ENCODE data around the gene IFIT5.
A peak's percentile ranks its signal among the peaks of the same experiment; 100 is the strongest.
"Not testable (repeated sequence)": the region's sequence is repeated elsewhere in the genome, so short reads cannot be mapped to it uniquely, and the experiment has no call there.

IFIT5 gene

GRCh38 chr10:89398003-89398749 lies 16.2 kb upstream of the IFIT5 start:
- H3K36me3 ChIP-seq (ENCODE audit: control insufficient read depth, insufficient read depth, low read length), result no peaks in the 10 kb centered on the region
- H3K4me3 ChIP-seq (ENCODE audit: low read depth, low read length), result no peak overlapping the region
- no peak overlapping the region for H3K9ac ChIP-seq (ENCODE audit: low read depth, low read length)
- H3K27ac ChIP-seq (ENCODE audit: low read depth, low read length), result no peak overlapping the region
- H3K27me3 ChIP-seq (ENCODE audit: control insufficient read depth, insufficient read depth, low read length), result no peaks in the 10 kb centered on the region
- H3K9me3 ChIP-seq (ENCODE audit: control insufficient read depth, insufficient read depth, low read length), result no peaks in the 10 kb centered on the region
- 0 out of 2 replicates have a peak, but pooled peaks cover under 1% of the 10 kb centered on the region for H3K4me1 ChIP-seq (ENCODE audit: control insufficient read depth, insufficient read depth, low read length)

- Histone ChIP-seq H3K27me3 (ENCODE audit: control insufficient read depth, insufficient read depth, low read length) (no peaks in the 10 kb centered on the region), H3K9ac (ENCODE audit: low read depth, low read length) (no peak overlapping the region), H3K4me1 (ENCODE audit: control insufficient read depth, insufficient read depth, low read length) (no peaks in the 10 kb centered on the region), H3K4me3 (ENCODE audit: low read depth, low read length) (no peak overlapping the region), H3K36me3 (ENCODE audit: control insufficient read depth, insufficient read depth, low read length) (no peaks in the 10 kb centered on the region), H3K27ac (ENCODE audit: low read depth, low read length) (no peak overlapping the region), H3K9me3 (ENCODE audit: control insufficient read depth, insufficient read depth, low read length) (no peaks in the 10 kb centered on the region)
Observed at GRCh38 chr10:89399956-89400355, 14.4 kb upstream of the IFIT5 start.

DNA sequence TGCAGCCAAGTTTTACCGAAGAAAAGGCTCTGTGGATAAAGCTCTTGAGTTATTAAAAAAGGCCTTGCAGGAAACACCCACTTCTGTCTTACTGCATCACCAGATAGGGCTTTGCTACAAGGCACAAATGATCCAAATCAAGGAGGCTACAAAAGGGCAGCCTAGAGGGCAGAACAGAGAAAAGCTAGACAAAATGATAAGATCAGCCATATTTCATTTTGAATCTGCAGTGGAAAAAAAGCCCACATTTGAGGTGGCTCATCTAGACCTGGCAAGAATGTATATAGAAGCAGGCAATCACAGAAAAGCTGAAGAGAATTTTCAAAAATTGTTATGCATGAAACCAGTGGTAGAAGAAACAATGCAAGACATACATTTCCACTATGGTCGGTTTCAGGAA lies 11.3 kb upstream of the IFIT5 start:
- H3K36me3 ChIP-seq (ENCODE audit: control insufficient read depth, insufficient read depth, low read length), result no peaks in the 10 kb centered on the region
- H3K4me1 ChIP-seq (ENCODE audit: control insufficient read depth, insufficient read depth, low read length), result no peaks in the 10 kb centered on the region

GRCh38 chr10:89404104-89405047 lies 10.0 kb upstream of the IFIT5 start:
- Histone ChIP-seq H3K36me3 (ENCODE audit: control insufficient read depth, insufficient read depth, low read length) (no peaks in the 10 kb centered on the region), H3K4me1 (ENCODE audit: control insufficient read depth, insufficient read depth, low read length) (no peaks in the 10 kb centered on the region), H3K9ac (ENCODE audit: low read depth, low read length) (no peak overlapping the region), H3K4me3 (ENCODE audit: low read depth, low read length) (no peak overlapping the region), H3K27ac (ENCODE audit: low read depth, low read length) (no peak overlapping the region), H3K27me3 (ENCODE audit: control insufficient read depth, insufficient read depth, low read length) (no peaks in the 10 kb centered on the region), H3K9me3 (ENCODE audit: control insufficient read depth, insufficient read depth, low read length) (no peaks in the 10 kb centered on the region)

More for the DNA sequence above, 11.3 kb upstream of the IFIT5 start:
- Histone ChIP-seq H3K9me3 (ENCODE audit: control insufficient read depth, insufficient read depth, low read length) (no peaks in the 10 kb centered on the region), H3K4me3 (ENCODE audit: low read depth, low read length) (no peak overlapping the region), H3K27ac (ENCODE audit: low read depth, low read length) (no peak overlapping the region), H3K9ac (ENCODE audit: low read depth, low read length) (no peak overlapping the region), H3K27me3 (ENCODE audit: control insufficient read depth, insufficient read depth, low read length) (no peaks in the 10 kb centered on the region)

DNA sequence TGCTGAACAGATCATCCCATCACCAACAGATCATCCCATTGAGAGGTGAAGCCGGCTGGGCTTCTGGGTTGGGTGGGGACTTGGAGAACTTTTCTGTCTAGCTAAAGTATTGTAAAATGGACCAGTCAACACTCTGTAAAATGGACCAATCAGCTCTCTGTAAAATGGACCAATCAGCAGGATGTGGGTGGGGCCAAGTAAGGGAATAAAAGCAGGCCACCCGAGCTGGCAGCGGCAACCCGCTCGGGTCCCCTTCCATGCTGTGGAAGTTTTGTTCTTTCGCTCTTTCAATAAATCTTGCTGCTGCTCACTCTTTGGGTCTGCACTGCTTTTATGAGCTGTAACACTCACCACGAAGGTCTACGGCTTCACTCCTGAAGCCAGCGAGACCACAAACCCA lies 8.2 kb upstream of the IFIT5 start:
- not testable (repeated sequence) for H3K36me3 ChIP-seq (ENCODE audit: control insufficient read depth, insufficient read depth, low read length); H3K9ac ChIP-seq (ENCODE audit: low read depth, low read length); H3K27ac ChIP-seq (ENCODE audit: low read depth, low read length); H3K27me3 ChIP-seq (ENCODE audit: control insufficient read depth, insufficient read depth, low read length); H3K9me3 ChIP-seq (ENCODE audit: control insufficient read depth, insufficient read depth, low read length); H3K4me1 ChIP-seq (ENCODE audit: control insufficient read depth, insufficient read depth, low read length); H3K4me3 ChIP-seq (ENCODE audit: low read depth, low read length)

DNA sequence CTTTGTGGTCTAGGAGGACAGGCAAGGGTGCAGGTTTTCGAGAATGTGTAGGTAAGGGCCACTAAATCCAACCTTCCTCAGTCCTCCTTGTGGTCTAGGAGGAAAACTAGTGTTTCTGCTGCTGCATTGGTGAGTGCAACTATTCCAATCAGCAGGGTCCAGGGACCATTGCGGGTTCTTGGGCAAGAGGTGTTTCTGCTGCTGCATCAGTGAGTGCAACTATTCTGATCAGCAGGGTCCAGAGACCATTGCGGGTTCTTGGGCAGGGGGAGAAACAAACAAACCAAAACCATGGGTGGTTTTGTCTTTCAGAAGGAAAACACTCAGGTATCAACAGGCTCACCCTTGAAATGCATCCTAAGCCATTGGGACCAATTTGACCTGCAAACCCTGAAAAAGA lies 6.6 kb upstream of the IFIT5 start:
- H3K9me3 ChIP-seq (ENCODE audit: control insufficient read depth, insufficient read depth, low read length); H3K4me3 ChIP-seq (ENCODE audit: low read depth, low read length); H3K4me1 ChIP-seq (ENCODE audit: control insufficient read depth, insufficient read depth, low read length); H3K36me3 ChIP-seq (ENCODE audit: control insufficient read depth, insufficient read depth, low read length); H3K9ac ChIP-seq (ENCODE audit: low read depth, low read length); H3K27me3 ChIP-seq (ENCODE audit: control insufficient read depth, insufficient read depth, low read length); H3K27ac ChIP-seq (ENCODE audit: low read depth, low read length): not testable (repeated sequence)

GRCh38 chr10:89409282-89409681 lies 5.1 kb upstream of the IFIT5 start:
- not testable (repeated sequence) for H3K9ac ChIP-seq (ENCODE audit: low read depth, low read length); H3K27me3 ChIP-seq (ENCODE audit: control insufficient read depth, insufficient read depth, low read length); H3K4me3 ChIP-seq (ENCODE audit: low read depth, low read length); H3K27ac ChIP-seq (ENCODE audit: low read depth, low read length); H3K9me3 ChIP-seq (ENCODE audit: control insufficient read depth, insufficient read depth, low read length); H3K4me1 ChIP-seq (ENCODE audit: control insufficient read depth, insufficient read depth, low read length); H3K36me3 ChIP-seq (ENCODE audit: control insufficient read depth, insufficient read depth, low read length)

DNA sequence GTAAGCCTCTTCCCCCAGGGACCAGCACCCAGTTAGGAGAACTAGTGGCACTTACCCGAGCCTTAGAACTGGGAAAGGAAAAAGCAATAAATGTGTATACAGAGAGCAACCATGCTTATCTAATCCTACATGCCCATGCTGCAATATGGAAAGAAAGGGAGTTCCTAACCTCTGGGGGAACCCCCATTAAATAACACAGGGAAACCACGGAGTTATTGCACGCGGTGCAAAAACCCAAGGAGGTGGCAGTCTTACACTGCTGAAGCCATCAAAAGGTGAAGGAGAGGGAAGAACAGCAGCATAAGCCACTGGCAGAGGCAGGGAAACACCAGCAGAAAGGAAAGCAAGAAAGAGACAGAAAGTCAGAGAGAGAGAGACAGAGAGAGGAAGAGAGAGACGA lies 3.8 kb upstream of the IFIT5 start:
- H3K27ac ChIP-seq (ENCODE audit: low read depth, low read length); H3K9me3 ChIP-seq (ENCODE audit: control insufficient read depth, insufficient read depth, low read length); H3K4me3 ChIP-seq (ENCODE audit: low read depth, low read length); H3K36me3 ChIP-seq (ENCODE audit: control insufficient read depth, insufficient read depth, low read length); H3K4me1 ChIP-seq (ENCODE audit: control insufficient read depth, insufficient read depth, low read length); H3K9ac ChIP-seq (ENCODE audit: low read depth, low read length): not testable (repeated sequence)
- peaks cover 16% of the 10 kb centered on the region for H3K27me3 ChIP-seq (ENCODE audit: control insufficient read depth, insufficient read depth, low read length)

DNA sequence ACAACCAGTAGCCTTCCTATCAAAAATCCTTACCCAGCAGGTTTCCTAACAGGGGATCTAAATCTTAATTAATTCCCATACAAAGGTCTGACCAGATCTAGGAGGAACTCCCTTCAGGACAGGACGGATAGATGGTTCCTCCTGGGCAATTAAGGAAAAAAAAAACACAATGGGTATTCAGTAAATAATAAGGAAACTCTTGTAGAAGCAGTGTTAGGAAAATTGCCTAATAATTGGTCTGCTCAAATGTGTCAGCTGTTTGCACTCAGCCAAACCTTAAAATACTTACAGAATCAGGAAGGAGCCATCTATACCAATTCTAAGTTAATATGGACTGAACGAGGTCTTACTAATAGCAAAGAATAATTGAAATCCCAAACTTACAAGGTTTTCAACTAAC lies 3.2 kb upstream of the IFIT5 start:
- not testable (repeated sequence) for H3K9ac ChIP-seq (ENCODE audit: low read depth, low read length); H3K4me1 ChIP-seq (ENCODE audit: control insufficient read depth, insufficient read depth, low read length); H3K4me3 ChIP-seq (ENCODE audit: low read depth, low read length); H3K9me3 ChIP-seq (ENCODE audit: control insufficient read depth, insufficient read depth, low read length); H3K36me3 ChIP-seq (ENCODE audit: control insufficient read depth, insufficient read depth, low read length); H3K27ac ChIP-seq (ENCODE audit: low read depth, low read length)
- peaks cover 22% of the 10 kb centered on the region for H3K27me3 ChIP-seq (ENCODE audit: control insufficient read depth, insufficient read depth, low read length)

DNA sequence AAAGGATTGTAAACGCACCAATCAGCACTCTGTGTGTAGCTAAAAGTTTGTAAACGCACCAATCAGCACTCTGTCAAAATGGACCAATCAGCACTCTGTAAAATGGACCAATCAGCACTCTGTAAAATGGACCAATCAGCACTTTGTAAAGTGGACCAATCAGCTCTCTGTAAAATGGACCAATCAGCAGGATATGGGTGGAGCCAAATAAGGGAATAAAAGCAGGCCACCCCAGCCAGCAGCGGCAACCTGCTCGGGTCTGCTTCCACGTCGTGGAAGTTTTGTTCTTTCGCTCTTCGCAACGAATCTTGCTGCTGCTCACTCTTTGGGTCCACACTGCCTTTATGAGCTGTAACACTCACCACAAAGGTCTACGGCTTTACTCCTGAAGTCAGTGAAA lies 2.1 kb upstream of the IFIT5 start:
- not testable (repeated sequence) for H3K9ac ChIP-seq (ENCODE audit: low read depth, low read length); H3K27ac ChIP-seq (ENCODE audit: low read depth, low read length); H3K4me1 ChIP-seq (ENCODE audit: control insufficient read depth, insufficient read depth, low read length); H3K4me3 ChIP-seq (ENCODE audit: low read depth, low read length); H3K9me3 ChIP-seq (ENCODE audit: control insufficient read depth, insufficient read depth, low read length); H3K36me3 ChIP-seq (ENCODE audit: control insufficient read depth, insufficient read depth, low read length)
- peaks cover 27% of the 10 kb centered on the region for H3K27me3 ChIP-seq (ENCODE audit: control insufficient read depth, insufficient read depth, low read length)

DNA sequence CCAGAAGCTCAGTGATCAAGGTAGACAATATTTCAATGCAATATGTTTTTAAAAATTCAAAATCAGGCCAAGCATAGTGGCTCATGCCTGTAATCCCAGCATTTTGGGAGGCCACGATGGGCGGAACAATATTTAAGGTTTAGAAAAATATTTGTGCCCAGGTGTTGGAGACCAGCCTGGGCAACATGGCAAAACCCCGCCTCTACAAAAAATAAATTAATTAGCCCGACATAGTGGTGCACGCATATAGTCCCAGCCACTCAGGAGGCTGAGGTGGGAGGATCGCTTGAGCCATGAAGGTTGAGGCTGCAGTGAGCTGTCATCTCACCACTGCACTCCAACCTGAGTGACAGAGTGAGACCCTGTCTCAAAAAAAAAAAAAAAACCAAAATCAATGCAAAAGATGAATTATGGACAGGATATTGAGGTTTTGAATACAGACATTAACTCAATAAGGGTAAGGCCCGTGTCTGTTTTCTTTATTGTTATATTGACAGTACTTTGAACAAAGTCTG lies 913 bp upstream of the IFIT5 start:
- Histone ChIP-seq H3K9ac (ENCODE audit: low read depth, low read length) (no peak overlapping the region), H3K9me3 (ENCODE audit: control insufficient read depth, insufficient read depth, low read length) (no peaks in the 10 kb centered on the region), H3K36me3 (ENCODE audit: control insufficient read depth, insufficient read depth, low read length) (no peaks in the 10 kb centered on the region), H3K4me1 (ENCODE audit: control insufficient read depth, insufficient read depth, low read length) (peaks cover 10% of the 10 kb centered on the region), H3K27ac (ENCODE audit: low read depth, low read length) (no peak overlapping the region), H3K4me3 (ENCODE audit: low read depth, low read length) (peak overlapping the region; percentile 71; the same call in 1 of the 2 replicates), H3K27me3 (ENCODE audit: control insufficient read depth, insufficient read depth, low read length) (peaks cover 27% of the 10 kb centered on the region)

Measured in HUES48 (cell line).